22Rv1 (cell line): ENCODE data around the gene ARHGAP6.

Experiments used
- ZFX ChIP-seq: fragments of 450-650 bp; IDR thresholded peaks from 2 replicates; pipeline ENCODE4 v1.6.1; 2017; ENCODE audit warnings: antibody characterized with exemption, borderline replicate concordance
- TF ChIP-seq, protein P1 (sequence below): fragments of 450-650 bp; IDR thresholded peaks from 2 replicates; pipeline ENCODE4 v1.5.1; 2017; ENCODE audit warnings: mild to moderate bottlenecking

DNA sequence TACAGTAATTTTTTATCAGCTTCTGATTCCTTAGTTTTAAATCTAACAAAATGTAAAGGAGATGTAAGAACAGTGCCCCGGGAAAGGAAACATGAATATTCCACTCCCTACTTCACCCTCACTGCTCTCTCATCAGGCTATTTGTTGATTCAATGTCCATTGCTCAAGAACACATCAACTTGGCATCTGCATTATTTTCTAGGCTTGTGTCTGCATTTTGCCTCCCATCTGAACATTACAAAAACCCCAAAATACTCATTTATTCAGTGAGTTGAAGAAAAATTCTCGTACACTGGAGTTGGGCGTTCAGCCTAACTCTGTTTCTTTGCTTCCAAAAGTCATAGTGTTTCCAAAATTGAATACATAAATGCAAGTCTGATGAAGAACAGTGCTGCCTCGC, 25.6 kb downstream of the ARHGAP6 start:
- TF ChIP-seq, protein P1, sequence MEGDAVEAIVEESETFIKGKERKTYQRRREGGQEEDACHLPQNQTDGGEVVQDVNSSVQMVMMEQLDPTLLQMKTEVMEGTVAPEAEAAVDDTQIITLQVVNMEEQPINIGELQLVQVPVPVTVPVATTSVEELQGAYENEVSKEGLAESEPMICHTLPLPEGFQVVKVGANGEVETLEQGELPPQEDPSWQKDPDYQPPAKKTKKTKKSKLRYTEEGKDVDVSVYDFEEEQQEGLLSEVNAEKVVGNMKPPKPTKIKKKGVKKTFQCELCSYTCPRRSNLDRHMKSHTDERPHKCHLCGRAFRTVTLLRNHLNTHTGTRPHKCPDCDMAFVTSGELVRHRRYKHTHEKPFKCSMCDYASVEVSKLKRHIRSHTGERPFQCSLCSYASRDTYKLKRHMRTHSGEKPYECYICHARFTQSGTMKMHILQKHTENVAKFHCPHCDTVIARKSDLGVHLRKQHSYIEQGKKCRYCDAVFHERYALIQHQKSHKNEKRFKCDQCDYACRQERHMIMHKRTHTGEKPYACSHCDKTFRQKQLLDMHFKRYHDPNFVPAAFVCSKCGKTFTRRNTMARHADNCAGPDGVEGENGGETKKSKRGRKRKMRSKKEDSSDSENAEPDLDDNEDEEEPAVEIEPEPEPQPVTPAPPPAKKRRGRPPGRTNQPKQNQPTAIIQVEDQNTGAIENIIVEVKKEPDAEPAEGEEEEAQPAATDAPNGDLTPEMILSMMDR: no peak
- TF ChIP-seq ZFX: no peak
